ENCODE measurements around the gene TXK.

The TXK gene

GRCh38 chr4:48058617-48059530, 75.2 kb downstream of the TXK start (continued):
- no peak for TF ChIP-seq ZNF302 (tag by site-specific recombination; IDR thresholded peaks at IDR 0.05; ENCODE audit: low read depth)
- TF ChIP-seq ZNF548 (tag by site-specific recombination; IDR thresholded peaks at IDR 0.05): no peak
- TF ChIP-seq, protein P1, sequence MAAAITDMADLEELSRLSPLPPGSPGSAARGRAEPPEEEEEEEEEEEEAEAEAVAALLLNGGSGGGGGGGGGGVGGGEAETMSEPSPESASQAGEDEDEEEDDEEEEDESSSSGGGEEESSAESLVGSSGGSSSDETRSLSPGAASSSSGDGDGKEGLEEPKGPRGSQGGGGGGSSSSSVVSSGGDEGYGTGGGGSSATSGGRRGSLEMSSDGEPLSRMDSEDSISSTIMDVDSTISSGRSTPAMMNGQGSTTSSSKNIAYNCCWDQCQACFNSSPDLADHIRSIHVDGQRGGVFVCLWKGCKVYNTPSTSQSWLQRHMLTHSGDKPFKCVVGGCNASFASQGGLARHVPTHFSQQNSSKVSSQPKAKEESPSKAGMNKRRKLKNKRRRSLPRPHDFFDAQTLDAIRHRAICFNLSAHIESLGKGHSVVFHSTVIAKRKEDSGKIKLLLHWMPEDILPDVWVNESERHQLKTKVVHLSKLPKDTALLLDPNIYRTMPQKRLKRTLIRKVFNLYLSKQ (tag by site-specific recombination; IDR thresholded peaks at IDR 0.05; ENCODE audit: borderline replicate concordance): no peak
- TF ChIP-seq ZBTB20 (tag by site-specific recombination; IDR thresholded peaks at IDR 0.05): no peak
- no peak for TF ChIP-seq HIC1 (tag by site-specific recombination; IDR thresholded peaks at IDR 0.05)

GRCh38 chr4:48051078-48051477, 83.0 kb downstream of the TXK start:
- H3K27ac ChIP-seq (ENCODE audit: extremely low read depth, low read depth, low read length): no peak overlapping the region
- ChIA-PET CTCF (interaction anchor here (0.5 to 3.3 kb wide), 3 partner anchors 17 to 147 kb away, joined by 3 to 13 read pairs (median 3); no protein-coding TSS in a partner anchor), POLR2A (no interaction called here)
- H3K4me3 ChIP-seq (ENCODE audit: low read depth, low read length): no peak overlapping the region
- no peaks in the 10 kb centered on the region for H3K9me3 ChIP-seq (ENCODE audit: control insufficient read depth, insufficient read depth, low read depth, low read length)
- H3K4me1 ChIP-seq (ENCODE audit: control insufficient read depth, insufficient read depth, low read length): no peaks in the 10 kb centered on the region
- TF ChIP-seq ZNF558 (tag by site-specific recombination; IDR thresholded peaks at IDR 0.05): no peak
- TF ChIP-seq ZNF585B (tag by site-specific recombination; IDR thresholded peaks at IDR 0.05): no peak
- TF ChIP-seq ZSCAN30 (tag by site-specific recombination; IDR thresholded peaks at IDR 0.05): no peak
- no peaks in the 10 kb centered on the region for H3K36me3 ChIP-seq (ENCODE audit: control insufficient read depth in 2 of 2, insufficient read depth in 1 of 2, low read length in 2 of 2)

DNA sequence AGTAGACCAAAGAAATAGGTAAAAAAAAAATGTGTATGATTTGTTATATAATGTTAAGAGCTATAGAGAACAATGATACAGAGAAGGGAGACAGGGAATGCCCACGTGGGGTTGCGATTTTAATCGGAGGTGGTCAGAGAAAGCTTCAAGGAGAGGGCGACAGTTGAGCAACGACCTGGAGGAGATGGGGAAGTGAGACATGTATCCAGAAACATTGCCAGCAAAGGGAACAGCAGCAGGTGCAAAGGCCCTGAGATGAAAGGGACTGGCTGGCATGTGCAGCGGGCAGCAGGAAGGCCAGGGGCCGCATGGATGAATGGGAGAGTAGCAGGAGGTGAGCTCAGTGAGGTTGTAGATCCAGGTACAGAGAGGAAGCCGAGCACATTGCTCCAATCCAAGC, 84.6 kb downstream of the TXK start:
- H3K36me3 ChIP-seq (ENCODE audit: control insufficient read depth in 2 of 2, insufficient read depth in 1 of 2, low read length in 2 of 2): no peaks in the 10 kb centered on the region
- H3K4me3 ChIP-seq (ENCODE audit: low read depth, low read length): no peak overlapping the region
- H3K4me1 ChIP-seq (ENCODE audit: control insufficient read depth, insufficient read depth, low read length): no peaks in the 10 kb centered on the region
- ChIA-PET CTCF (interaction anchor here (0.6 to 3.3 kb wide), 4 partner anchors 15 to 573 kb away, joined by 3 to 13 read pairs (median 4); no protein-coding TSS in a partner anchor), POLR2A (interaction anchor here (0.7 kb wide), 1 partner anchor 17 kb away, joined by 3 read pairs; no protein-coding TSS in a partner anchor)
- H3K27ac ChIP-seq (ENCODE audit: extremely low read depth, low read depth, low read length): no peak overlapping the region
- TF ChIP-seq ZNF670 (tag by site-specific recombination; IDR thresholded peaks at IDR 0.05; ENCODE audit: low read depth): no peak
- peak; percentile 27; the same call in 1 of the 2 replicates for TF ChIP-seq ZNF623 (tag by site-specific recombination; IDR thresholded peaks at IDR 0.05)
- H3K9me3 ChIP-seq (ENCODE audit: control insufficient read depth, insufficient read depth, low read depth, low read length): no peaks in the 10 kb centered on the region

GRCh38 chr4:48047896-48048295, 86.2 kb downstream of the TXK start:
- ChIA-PET CTCF (no interaction called here), POLR2A (no interaction called here)
- TF ChIP-seq ZNF548 (tag by site-specific recombination; IDR thresholded peaks at IDR 0.05) (no peak), ZNF239 (tag by site-specific recombination; IDR thresholded peaks at IDR 0.05) (no peak), ZNF223 (tag by site-specific recombination; IDR thresholded peaks at IDR 0.05) (no peak), ZNF19 (tag by site-specific recombination; IDR thresholded peaks at IDR 0.05; ENCODE audit: low read depth) (no peak), KLF10 (tag by site-specific recombination; IDR thresholded peaks at IDR 0.05) (no peak), REPIN1 (tag by site-specific recombination; IDR thresholded peaks at IDR 0.05; ENCODE audit: low read depth) (no peak), ZNF311 (tag by site-specific recombination; IDR thresholded peaks at IDR 0.05; ENCODE audit: borderline replicate concordance) (no peak), ZNF138 (tag by site-specific recombination; IDR thresholded peaks at IDR 0.05; ENCODE audit: borderline replicate concordance) (no peak)
- TF ChIP-seq, protein P2, sequence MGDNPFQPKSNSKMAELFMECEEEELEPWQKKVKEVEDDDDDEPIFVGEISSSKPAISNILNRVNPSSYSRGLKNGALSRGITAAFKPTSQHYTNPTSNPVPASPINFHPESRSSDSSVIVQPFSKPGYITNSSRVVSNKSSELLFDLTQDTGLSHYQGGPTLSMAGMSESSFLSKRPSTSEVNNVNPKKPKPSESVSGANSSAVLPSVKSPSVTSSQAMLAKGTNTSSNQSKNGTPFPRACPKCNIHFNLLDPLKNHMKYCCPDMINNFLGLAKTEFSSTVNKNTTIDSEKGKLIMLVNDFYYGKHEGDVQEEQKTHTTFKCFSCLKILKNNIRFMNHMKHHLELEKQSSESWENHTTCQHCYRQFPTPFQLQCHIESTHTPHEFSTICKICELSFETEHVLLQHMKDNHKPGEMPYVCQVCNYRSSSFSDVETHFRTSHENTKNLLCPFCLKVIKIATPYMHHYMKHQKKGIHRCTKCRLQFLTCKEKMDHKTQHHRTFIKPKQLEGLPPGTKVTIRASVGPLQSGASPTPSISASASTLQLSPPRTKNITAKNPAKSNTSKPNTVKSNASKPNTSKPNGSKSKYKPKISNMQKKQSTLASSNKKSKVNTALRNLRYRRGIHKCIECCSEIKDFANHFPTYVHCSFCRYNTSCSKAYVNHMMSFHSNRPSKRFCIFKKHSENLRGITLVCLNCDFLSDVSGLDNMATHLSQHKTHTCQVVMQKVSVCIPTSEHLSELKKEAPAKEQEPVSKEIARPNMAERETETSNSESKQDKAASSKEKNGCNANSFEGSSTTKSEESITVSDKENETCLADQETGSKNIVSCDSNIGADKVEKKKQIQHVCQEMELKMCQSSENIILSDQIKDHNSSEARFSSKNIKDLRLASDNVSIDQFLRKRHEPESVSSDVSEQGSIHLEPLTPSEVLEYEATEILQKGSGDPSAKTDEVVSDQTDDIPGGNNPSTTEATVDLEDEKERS (tag by site-specific recombination; IDR thresholded peaks at IDR 0.05): no peak
- Histone ChIP-seq H3K4me1 (ENCODE audit: control insufficient read depth, insufficient read depth, low read length) (no peaks in the 10 kb centered on the region), H3K9me3 (ENCODE audit: control insufficient read depth, insufficient read depth, low read depth, low read length) (no peaks in the 10 kb centered on the region), H3K27ac (ENCODE audit: extremely low read depth, low read depth, low read length) (no peak overlapping the region), H3K36me3 (ENCODE audit: control insufficient read depth in 2 of 2, insufficient read depth in 1 of 2, low read length in 2 of 2) (no peaks in the 10 kb centered on the region), H3K4me3 (ENCODE audit: low read depth, low read length) (no peak overlapping the region)

Data from HEK293 (cell line).